Measurements from ENCODE around the gene KIAA0513. TPM values are rescaled to one million over a fixed set of nuclear protein-coding genes. Genes with fewer than 3 reads are reported as not detected.

KIAA0513 gene
- total RNA-seq, 1 donor from 2014 or later = 10.6 TPM

DNA sequence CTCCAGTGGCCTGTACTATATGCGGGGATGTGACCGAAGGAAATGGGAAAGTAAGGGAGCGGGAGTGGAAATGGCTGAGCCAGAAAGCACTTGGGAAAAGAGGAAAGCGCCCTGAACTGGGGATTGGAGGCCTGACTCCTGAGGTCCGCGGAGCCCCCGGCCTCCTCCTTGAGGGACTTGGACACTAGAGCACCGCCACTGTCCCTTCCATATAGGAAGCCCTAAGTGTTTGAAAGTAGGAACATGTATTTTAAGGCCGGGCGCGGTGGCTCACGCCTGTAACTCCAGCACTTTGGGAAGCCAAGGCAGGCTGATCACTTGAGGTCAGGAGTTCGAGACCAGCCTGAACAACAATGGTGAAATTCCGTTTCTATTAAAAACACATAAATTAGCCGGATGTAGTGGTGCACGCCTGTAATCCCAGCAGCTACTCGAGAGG is 15.7 kb upstream of the KIAA0513 start:
- Mint-ChIP-seq H3K27ac (ENCODE audit: unreplicated experiment) (peak overlapping the region; percentile 100), H3K4me1 (ENCODE audit: unreplicated experiment) (peaks cover 41% of the 10 kb centered on the region), H3K4me3 (ENCODE audit: unreplicated experiment) (peak overlapping the region; percentile 97), H3K9me3 (ENCODE audit: unreplicated experiment) (no peaks in the 10 kb centered on the region), H3K36me3 (ENCODE audit: unreplicated experiment) (no peaks in the 10 kb centered on the region), H3K27me3 (ENCODE audit: unreplicated experiment) (no peaks in the 10 kb centered on the region)
- TF ChIP-seq, protein P1, sequence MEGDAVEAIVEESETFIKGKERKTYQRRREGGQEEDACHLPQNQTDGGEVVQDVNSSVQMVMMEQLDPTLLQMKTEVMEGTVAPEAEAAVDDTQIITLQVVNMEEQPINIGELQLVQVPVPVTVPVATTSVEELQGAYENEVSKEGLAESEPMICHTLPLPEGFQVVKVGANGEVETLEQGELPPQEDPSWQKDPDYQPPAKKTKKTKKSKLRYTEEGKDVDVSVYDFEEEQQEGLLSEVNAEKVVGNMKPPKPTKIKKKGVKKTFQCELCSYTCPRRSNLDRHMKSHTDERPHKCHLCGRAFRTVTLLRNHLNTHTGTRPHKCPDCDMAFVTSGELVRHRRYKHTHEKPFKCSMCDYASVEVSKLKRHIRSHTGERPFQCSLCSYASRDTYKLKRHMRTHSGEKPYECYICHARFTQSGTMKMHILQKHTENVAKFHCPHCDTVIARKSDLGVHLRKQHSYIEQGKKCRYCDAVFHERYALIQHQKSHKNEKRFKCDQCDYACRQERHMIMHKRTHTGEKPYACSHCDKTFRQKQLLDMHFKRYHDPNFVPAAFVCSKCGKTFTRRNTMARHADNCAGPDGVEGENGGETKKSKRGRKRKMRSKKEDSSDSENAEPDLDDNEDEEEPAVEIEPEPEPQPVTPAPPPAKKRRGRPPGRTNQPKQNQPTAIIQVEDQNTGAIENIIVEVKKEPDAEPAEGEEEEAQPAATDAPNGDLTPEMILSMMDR (IDR thresholded peaks at IDR 0.05) = no peak
- DNase-seq (ENCODE audit: extremely low spot score, unreplicated experiment) = no peak

GRCh38 chr16:85014311-85014710 is 13.3 kb upstream of the KIAA0513 start:
- Mint-ChIP-seq H3K9me3 (ENCODE audit: unreplicated experiment) (no peaks in the 10 kb centered on the region), H3K36me3 (ENCODE audit: unreplicated experiment) (no peaks in the 10 kb centered on the region), H3K27me3 (ENCODE audit: unreplicated experiment) (no peaks in the 10 kb centered on the region), H3K4me1 (ENCODE audit: unreplicated experiment) (peaks cover 27% of the 10 kb centered on the region), H3K27ac (ENCODE audit: unreplicated experiment) (no peak overlapping the region), H3K4me3 (ENCODE audit: unreplicated experiment) (no peak overlapping the region)
- TF ChIP-seq, protein P1 (IDR thresholded peaks at IDR 0.05) = no peak
- no peak for DNase-seq (ENCODE audit: extremely low spot score, unreplicated experiment)

DNA sequence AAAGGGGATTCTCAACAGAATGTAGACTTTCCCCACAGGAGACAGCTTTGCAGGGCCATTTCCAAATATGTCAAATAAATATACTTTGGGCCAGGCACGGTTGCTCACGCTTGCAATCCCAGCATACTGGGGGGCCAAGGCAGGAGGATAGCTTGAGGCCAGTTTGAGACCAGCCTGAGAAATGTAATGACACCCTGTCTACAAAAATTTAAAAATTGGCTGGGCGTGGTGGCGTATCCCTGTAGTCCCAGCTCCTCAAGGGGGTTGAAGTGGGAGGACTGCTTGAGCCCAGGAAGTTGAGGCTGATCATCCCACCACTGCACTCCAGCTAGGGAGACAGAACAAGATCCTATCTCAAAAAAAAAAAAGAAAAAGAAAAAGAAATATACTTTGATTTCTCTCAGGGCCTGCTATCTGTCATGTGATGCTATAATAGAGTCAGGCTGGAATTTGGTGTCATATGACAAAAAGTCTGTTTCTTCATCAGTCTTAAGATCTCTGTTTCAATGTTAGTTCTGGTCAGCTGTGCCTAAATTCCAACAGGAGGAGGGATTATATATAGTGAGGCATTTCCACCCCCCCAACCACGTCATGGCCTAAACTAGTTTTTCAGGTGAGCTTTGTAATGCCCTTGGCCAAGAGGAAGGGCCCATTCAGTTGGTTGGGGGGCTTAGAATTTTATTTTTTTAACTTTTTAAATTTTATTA is 12.0 kb upstream of the KIAA0513 start:
- Mint-ChIP-seq H3K36me3 (ENCODE audit: unreplicated experiment) (no peaks in the 10 kb centered on the region), H3K4me3 (ENCODE audit: unreplicated experiment) (no peak overlapping the region), H3K27ac (ENCODE audit: unreplicated experiment) (no peak overlapping the region), H3K9me3 (ENCODE audit: unreplicated experiment) (no peaks in the 10 kb centered on the region), H3K27me3 (ENCODE audit: unreplicated experiment) (no peaks in the 10 kb centered on the region), H3K4me1 (ENCODE audit: unreplicated experiment) (peaks cover 15% of the 10 kb centered on the region)
- TF ChIP-seq, protein P1 (IDR thresholded peaks at IDR 0.05) = no peak
- DNase-seq (ENCODE audit: extremely low spot score, unreplicated experiment) = no peak

DNA sequence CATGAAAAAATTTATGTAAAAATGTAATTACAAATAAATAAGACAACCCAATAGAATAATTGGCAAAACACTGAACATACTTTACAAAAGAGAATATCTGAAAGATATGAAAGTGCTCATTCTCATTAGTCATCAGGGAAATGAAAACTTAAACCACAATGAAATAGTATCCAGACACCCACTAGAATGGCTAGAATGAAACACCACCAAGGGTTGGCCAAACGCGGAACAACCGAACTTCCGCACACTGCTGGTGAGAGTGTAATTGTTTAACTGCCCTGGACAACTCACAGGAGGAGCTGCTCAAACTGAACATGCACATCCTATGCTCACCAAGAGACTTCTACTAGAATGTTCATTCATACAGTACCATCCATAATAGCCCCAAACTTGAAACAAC is 10.4 kb upstream of the KIAA0513 start:
- H3K27me3 Mint-ChIP-seq (ENCODE audit: unreplicated experiment) = no peaks in the 10 kb centered on the region
- no peak for DNase-seq (ENCODE audit: extremely low spot score, unreplicated experiment)

GRCh38 chr16:85017633-85018032 is 10.0 kb upstream of the KIAA0513 start:
- H3K27me3 Mint-ChIP-seq (ENCODE audit: unreplicated experiment) = no peaks in the 10 kb centered on the region
- no peaks in the 10 kb centered on the region for H3K9me3 Mint-ChIP-seq (ENCODE audit: unreplicated experiment)
- no peak for DNase-seq (ENCODE audit: extremely low spot score, unreplicated experiment)
- H3K4me1 Mint-ChIP-seq (ENCODE audit: unreplicated experiment) = peaks cover 6% of the 10 kb centered on the region
- H3K27ac Mint-ChIP-seq (ENCODE audit: unreplicated experiment) = no peak overlapping the region
- no peaks in the 10 kb centered on the region for H3K36me3 Mint-ChIP-seq (ENCODE audit: unreplicated experiment)
- TF ChIP-seq, protein P1 (IDR thresholded peaks at IDR 0.05) = no peak
- no peak overlapping the region for H3K4me3 Mint-ChIP-seq (ENCODE audit: unreplicated experiment)

More for the DNA sequence above, 10.4 kb upstream of the KIAA0513 start:
- Mint-ChIP-seq H3K9me3 (ENCODE audit: unreplicated experiment) (no peaks in the 10 kb centered on the region), H3K4me3 (ENCODE audit: unreplicated experiment) (no peak overlapping the region), H3K36me3 (ENCODE audit: unreplicated experiment) (no peaks in the 10 kb centered on the region), H3K27ac (ENCODE audit: unreplicated experiment) (no peak overlapping the region), H3K4me1 (ENCODE audit: unreplicated experiment) (peaks cover 8% of the 10 kb centered on the region)
- TF ChIP-seq, protein P1 (IDR thresholded peaks at IDR 0.05) = no peak
